Peyer's patch (tissue), 4 donors: Measurements from ENCODE around the gene CNPY4. TPM values are rescaled to one million over a fixed set of nuclear protein-coding genes. Genes with fewer than 3 reads are reported as not detected.

Experiments
- DNase-seq, 3 donors: peaks; one replicate each; pipeline ENCODE4 v3.0.0-alpha.2; 2017 to 2019
- H3K27ac ChIP-seq, 4 donors: fragments of 200-600 bp; sonication (generic); one replicate each; pipeline ENCODE4 v1.5.1; 2016 to 2019
- H3K27me3 ChIP-seq, 2 donors: fragments of 200-600 bp; sonication (generic); one replicate each; pipeline ENCODE4 v1.5.1; 2019
- H3K36me3 ChIP-seq, 3 donors: fragments of 200-600 bp; sonication (generic); one replicate each; pipeline ENCODE4 v1.5.1; 2016 to 2019
- H3K4me1 ChIP-seq, 4 donors: fragments of 200-600 bp; sonication (generic); one replicate each; pipeline ENCODE4 v1.5.1; 2016 to 2019
- H3K4me3 ChIP-seq, 4 donors: fragments of 200-600 bp; sonication (generic); 1 replicate in 3 of 4; 2 replicates in 1 of 4; pipeline ENCODE4 v1.5.1; 2016 to 2019; ENCODE audit warnings: mild to moderate bottlenecking in 1 of 4
- H3K9me3 ChIP-seq, 4 donors: fragments of 200-600 bp; sonication (generic); one replicate each; pipeline ENCODE4 v1.5.1; 2016 to 2019; ENCODE audit warnings: mild to moderate bottlenecking in 1 of 4
- POLR2A ChIP-seq, 2 donors: fragments of 450-650 bp; IDR thresholded peaks; one replicate each; pipeline ENCODE4 v1.5.1; 2017; ENCODE audit warnings: antibody characterized with exemption in 2 of 2, mild to moderate bottlenecking in 2 of 2, moderate library complexity in 2 of 2
- total RNA-seq, 4 donors: library from RNA; depleted of rRNA; stranded (reverse); fragments of >200 nt; gene quantifications; one replicate each; pipeline ENCODE4 v1.1.0, GENCODE V29; 2016
- TF ChIP-seq, protein P1 (sequence below), 6 experiments: fragments of 450-650 bp in 4 of 6; fragments of 200-600 bp in 2 of 6; sonication (generic) in 1 of 6; IDR thresholded peaks; one replicate each; pipeline ENCODE4 v1.5.1; 2017 to 2019; ENCODE audit warnings: antibody characterized with exemption in 6 of 6, mild to moderate bottlenecking in 3 of 6, moderate library complexity in 1 of 6

CNPY4 gene
- total RNA-seq, 4 donors from 2014 or later, result 4.6 to 23.9 (median 6.3) TPM

DNA sequence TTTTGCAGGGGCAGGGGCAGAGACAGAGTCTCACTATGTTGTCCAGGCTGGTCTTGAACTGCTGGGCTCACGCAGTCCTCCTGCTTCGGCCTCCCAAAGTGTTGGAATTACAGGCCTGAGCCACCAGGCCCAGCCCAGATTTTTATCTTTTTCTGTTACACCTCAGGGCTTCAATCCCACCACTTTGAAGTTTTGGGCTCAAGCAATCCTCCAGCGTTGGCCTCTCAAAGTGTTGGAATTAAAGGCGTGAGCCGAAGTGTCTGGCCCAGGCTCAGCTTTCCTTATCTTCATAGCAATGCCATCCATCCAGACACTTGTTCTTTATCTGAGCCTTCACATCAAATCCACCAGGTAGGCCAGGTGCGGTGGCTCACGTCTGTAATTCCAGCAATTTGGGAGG, 4.4 kb upstream of the CNPY4 start:
- Histone ChIP-seq H3K36me3 (peaks cover 0 to 46% (median 0%) of the 10 kb centered on the region in 3 donors), H3K4me1 (peaks cover 0 to 11% (median under 1%) of the 10 kb centered on the region in 4 donors), H3K4me3 (no peak overlapping the region), H3K27me3 (no peaks in the 10 kb centered on the region), H3K27ac (no peak overlapping the region), H3K9me3 (no peaks in the 10 kb centered on the region)
- DNase-seq, result no peak
- no peak for TF ChIP-seq POLR2A (IDR thresholded peaks at IDR 0.05)
- TF ChIP-seq, protein P1, sequence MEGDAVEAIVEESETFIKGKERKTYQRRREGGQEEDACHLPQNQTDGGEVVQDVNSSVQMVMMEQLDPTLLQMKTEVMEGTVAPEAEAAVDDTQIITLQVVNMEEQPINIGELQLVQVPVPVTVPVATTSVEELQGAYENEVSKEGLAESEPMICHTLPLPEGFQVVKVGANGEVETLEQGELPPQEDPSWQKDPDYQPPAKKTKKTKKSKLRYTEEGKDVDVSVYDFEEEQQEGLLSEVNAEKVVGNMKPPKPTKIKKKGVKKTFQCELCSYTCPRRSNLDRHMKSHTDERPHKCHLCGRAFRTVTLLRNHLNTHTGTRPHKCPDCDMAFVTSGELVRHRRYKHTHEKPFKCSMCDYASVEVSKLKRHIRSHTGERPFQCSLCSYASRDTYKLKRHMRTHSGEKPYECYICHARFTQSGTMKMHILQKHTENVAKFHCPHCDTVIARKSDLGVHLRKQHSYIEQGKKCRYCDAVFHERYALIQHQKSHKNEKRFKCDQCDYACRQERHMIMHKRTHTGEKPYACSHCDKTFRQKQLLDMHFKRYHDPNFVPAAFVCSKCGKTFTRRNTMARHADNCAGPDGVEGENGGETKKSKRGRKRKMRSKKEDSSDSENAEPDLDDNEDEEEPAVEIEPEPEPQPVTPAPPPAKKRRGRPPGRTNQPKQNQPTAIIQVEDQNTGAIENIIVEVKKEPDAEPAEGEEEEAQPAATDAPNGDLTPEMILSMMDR (IDR thresholded peaks at IDR 0.05), result no peak

DNA sequence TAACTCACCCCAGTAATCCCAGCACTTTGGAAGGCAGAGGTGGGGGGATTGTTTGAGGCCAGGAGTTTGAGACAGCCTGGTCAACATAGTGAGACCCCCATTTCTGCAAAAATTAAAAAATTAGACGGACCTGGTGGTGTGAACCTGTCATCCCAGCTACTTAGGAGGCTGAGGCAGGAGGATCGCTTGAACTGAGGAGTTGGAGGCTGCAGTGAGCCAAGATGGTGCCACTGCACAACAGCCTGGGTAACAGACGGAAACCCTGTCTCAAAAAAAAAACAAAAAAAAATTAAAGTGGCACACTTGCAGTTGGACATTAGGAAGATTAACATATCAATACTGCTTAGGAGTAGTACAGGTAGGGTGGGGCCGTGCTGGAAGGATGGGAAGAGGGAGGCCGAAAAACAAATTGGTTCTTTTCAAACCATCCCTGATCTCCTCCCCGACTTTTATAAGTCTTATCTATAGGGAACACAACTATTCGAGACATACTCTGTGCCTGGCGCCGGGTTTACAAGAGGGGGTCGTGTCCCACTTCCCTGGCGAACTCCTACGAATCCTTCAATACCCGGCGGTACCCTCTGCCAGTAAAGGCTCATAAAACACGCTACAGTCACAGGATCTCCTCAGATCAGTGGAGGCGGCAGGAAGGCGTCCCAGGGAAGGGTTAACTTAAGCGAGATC, 904 bp upstream of the CNPY4 start:
- H3K4me1 ChIP-seq, result peaks cover 5 to 20% (median 7%) of the 10 kb centered on the region in 4 donors
- DNase-seq, result no peak
- peak overlapping the region; percentile 57 to 97 (median 76) for H3K4me3 ChIP-seq
- no peak for TF ChIP-seq POLR2A (IDR thresholded peaks at IDR 0.05)
- TF ChIP-seq, protein P1 (IDR thresholded peaks at IDR 0.05), result no peak
- H3K36me3 ChIP-seq, result peaks cover 0 to 12% (median 0%) of the 10 kb centered on the region in 3 donors
- H3K27ac ChIP-seq, result peak overlapping the region; percentile 82 to 90 (median 84)
- H3K27me3 ChIP-seq, result no peaks in the 10 kb centered on the region
- H3K9me3 ChIP-seq, result no peaks in the 10 kb centered on the region

DNA sequence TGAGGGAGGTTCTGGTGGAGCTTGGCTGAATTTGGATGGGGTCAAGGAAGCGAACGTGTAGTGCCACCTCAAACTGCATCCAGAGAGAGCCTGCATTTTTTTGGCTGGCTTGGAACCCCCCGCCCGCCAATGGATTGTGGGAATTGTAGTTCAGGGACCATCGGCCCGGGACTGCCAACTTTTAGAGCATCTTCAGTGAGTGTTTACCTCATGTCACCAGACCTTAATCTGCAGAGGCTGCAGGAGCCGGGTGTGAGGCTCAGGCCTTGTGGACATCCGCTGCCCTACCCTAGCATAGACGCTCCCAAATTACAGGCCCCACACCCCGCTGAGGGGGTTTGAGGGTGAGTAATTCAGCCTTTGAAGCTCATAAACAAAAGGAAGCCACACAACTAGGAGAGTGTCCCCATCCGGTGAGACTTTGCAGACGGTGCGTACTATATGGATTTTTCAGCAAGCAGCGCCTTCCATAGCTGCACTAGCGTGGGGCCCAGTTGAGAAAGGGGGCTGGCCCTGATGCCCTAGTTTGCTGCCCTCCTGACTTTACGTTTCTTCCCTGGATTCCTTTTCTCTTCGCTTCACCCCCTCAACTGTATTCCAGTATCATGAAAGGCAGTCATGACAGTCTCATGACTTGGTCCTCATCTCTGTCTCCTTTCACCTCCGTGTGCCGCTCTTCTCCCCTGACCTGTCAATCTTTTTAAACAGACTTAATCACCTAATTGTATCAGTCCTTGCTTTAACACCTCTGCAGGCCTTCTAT, 717 bp downstream of the CNPY4 start:
- peak in 2 of 3 donors; percentile 69 to 84 for DNase-seq
- TF ChIP-seq, protein P1 (IDR thresholded peaks at IDR 0.05), result no peak
- TF ChIP-seq POLR2A (IDR thresholded peaks at IDR 0.05), result no peak
- Histone ChIP-seq H3K36me3 (no peaks in the 10 kb centered on the region), H3K27ac (peak overlapping the region; percentile 82 to 90 (median 84)), H3K27me3 (no peaks in the 10 kb centered on the region), H3K9me3 (no peaks in the 10 kb centered on the region), H3K4me3 (peak overlapping the region; percentile 57 to 97 (median 76)), H3K4me1 (peaks cover 5 to 29% (median 7%) of the 10 kb centered on the region in 4 donors)

DNA sequence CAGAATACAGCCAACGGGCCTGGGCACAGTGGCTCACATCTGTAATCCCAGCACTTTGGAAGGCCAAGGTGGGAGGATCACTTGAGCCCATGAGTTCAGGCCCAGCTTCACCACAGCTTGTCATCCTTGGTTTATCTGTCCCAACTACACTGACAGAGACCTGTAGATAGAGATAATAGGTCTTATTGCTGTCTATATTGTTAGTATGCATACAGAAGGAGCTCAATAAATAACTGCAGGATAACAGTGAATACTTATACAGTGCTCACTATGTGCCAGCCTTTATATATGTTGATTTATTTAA, 1.3 kb downstream of the CNPY4 start:
- H3K27ac ChIP-seq, result peak overlapping the region in 3 of 4 donors; percentile 82 to 85 (median 82)
- H3K9me3 ChIP-seq, result no peaks in the 10 kb centered on the region
- no peaks in the 10 kb centered on the region for H3K27me3 ChIP-seq
- peak overlapping the region in 3 of 4 donors; percentile 71 to 97 (median 80) for H3K4me3 ChIP-seq
- TF ChIP-seq, protein P1 (IDR thresholded peaks at IDR 0.05), result no peak
- TF ChIP-seq POLR2A (IDR thresholded peaks at IDR 0.05), result no peak
- DNase-seq, result no peak
- peaks cover 5 to 34% (median 11%) of the 10 kb centered on the region in 4 donors for H3K4me1 ChIP-seq
- H3K36me3 ChIP-seq, result no peaks in the 10 kb centered on the region

DNA sequence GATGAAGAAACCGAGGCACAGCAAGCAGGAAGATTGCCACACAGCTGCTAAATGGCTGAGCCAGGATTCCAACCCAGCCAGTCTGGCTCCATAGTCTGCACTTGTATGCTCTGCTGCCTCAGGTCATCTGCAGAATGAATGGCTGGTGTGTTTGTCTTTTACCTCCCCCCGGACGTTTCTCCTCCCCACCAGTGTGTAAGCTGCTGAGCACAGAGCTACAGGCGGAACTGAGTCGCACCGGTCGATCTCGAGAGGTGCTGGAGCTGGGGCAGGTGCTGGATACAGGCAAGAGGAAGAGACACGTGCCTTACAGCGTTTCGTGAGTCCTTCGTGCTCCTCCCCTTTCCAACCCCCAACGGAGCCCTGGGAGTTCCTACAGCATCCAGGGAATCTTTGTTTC, 2.6 kb downstream of the CNPY4 start:
- no peak for DNase-seq
- no peaks in the 10 kb centered on the region for H3K9me3 ChIP-seq
- TF ChIP-seq POLR2A (IDR thresholded peaks at IDR 0.05), result no peak
- TF ChIP-seq, protein P1 (IDR thresholded peaks at IDR 0.05), result no peak
- H3K4me1 ChIP-seq, result peaks cover 5 to 41% (median 16%) of the 10 kb centered on the region in 4 donors
- H3K27me3 ChIP-seq, result no peaks in the 10 kb centered on the region
- H3K4me3 ChIP-seq, result no peak overlapping the region
- no peak overlapping the region for H3K27ac ChIP-seq
- H3K36me3 ChIP-seq, result no peaks in the 10 kb centered on the region
